HG03460 (cell line): Measurements from ENCODE around the gene C2orf42.
"Not testable (repeated sequence)": the region's sequence is repeated elsewhere in the genome, so short reads cannot be mapped to it uniquely, and the experiment has no call there.

Source experiments
- ATAC-seq: cut with Tn5 transposase; IDR thresholded peaks from one replicate; pipeline ENCODE4 v1.9.1; 2021; ENCODE audit not compliant: unreplicated experiment

The C2orf42 gene

DNA sequence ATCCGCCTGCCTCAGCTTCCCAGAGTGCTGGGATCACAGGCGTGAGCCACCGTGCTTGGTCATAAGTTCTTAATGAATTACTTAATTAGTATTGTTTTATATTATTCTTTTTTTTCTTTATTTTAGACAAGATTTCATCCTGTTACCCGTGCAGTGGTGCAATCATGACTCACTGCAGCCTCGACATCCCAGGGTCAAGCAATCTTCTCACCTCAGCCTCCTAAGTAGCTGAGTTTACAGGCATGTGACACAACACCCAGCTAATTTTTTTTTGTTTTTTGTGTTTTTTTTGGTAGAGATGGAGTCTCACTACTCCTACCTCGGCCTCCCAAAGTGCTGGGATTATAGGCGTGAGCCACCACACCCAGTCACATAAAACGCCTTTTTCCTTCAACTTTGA lies 17.3 kb downstream of the C2orf42 start:
- no peak for ATAC-seq

DNA sequence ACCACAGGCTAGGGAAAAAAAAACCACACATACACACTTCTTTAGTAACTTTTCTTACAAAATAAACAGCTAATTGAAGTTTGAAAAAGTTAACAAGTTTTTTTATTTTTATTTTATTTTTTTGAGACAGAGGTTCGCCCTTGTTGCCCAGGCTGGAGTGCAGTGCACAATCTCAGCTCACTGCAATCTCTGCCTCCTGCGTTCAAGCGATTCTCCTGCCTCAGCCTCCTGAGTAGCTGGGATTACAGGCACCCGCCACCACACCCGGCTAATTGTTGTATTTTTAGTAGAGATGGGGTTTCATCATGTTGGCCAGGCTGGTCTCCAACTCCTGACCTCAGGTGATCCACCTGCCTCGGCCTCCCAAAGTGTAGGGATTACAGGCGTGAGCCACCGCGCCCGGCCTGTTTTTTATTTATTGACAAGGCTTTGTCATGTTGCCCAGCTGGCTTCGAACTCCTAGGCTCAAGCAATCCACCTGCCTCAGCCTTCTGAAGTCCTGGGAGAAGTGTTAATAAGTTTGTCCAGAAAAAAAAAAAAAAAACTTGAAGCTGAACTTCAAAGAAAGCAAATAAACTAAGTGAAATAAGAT lies 21.1 kb downstream of the C2orf42 start:
- ATAC-seq = not testable (repeated sequence)

DNA sequence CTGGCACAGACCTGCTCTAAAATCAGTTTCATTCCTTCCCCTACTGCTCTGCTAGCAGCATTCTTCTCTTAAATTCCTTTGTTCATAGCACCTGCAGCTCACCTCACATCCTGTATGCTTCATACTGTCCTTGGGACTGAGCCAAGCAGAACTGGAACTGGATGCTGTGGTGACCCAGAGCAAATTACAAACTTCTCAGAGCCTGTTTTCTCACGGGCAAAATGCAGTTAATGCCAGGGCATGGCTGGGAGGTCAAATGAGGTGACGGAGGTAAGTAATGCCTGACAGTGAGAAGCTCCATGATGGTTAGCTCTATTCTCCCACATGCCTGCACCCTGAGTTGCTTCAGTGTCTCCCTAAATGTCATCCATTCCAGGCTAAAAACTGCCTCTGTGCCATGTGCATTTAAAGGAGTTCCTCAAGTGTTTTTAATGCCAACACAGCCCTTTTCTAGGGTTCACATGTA lies 29.7 kb downstream of the C2orf42 start:
- peak; percentile 92 for ATAC-seq

DNA sequence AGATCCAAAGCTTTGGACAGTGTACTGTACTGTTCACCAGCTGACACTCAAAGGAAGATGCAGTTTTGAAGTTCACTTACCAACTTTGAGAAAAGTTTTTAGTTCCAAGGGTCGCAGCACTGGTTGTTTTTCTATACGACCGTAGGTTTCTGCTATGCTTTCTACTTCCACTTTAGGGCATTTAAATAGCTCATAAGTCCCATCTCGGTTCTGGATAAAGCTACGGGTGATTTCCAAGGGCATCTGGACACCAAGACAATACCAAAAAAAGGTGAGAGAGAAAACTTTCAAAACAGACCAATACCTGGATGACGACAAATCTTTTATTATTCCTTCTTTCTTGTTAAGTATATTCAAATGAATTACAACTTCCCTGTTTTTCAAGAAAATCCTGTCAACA lies 30.3 kb downstream of the C2orf42 start:
- ATAC-seq = no peak

DNA sequence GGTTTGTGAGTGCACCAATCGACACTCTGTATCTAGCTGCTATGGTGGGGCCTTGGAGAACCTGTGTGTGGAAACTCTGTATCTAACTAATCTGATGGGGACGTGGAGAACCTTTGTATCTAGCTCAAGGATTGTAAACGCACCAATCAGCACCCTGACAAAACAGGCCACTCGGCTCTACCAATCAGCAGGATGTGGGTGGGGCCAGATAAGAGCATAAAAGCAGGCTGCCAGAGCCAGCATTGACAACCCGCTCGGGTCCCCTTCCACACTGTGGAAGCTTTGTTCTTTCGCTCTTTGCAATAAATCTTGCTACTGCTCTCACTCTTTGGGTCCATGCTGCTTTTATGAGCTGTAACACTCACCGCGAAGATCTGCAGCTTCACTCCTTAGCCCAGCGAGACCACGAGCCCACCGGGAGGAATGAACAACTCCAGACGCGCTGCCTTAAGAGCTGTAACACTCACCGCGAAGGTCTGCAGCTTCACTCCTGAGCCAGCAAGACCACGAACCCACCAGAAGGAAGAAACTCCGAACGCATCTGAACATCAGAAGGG lies 41.6 kb downstream of the C2orf42 start:
- not testable (repeated sequence) for ATAC-seq

DNA sequence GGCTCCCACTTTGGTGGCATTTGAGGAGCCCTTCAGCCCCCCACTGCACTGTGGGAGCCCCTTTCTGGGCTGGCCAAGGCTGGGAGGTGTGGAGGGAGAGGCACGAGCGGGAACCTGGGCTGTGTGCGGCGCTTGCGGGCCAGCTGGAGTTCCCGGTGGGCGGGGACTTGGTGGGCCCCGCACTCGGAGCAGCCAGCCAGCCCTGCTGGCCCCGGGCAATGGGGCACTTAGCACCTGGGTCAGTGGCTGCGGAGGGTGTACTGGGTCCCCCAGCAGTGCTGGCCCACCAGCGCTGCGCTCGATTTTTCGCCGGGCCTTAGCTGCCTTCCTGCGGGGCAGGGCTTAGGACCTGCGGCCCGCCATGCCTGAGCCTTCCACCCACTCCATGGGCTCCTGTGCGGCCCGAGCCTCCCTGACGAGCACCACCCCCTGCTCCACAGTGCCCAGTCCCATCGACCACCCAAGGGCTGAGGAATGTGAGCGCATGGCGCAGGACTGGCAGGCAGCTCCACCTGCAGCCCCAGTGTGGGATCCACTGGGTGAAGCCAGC lies 42.5 kb downstream of the C2orf42 start:
- ATAC-seq = not testable (repeated sequence)

DNA sequence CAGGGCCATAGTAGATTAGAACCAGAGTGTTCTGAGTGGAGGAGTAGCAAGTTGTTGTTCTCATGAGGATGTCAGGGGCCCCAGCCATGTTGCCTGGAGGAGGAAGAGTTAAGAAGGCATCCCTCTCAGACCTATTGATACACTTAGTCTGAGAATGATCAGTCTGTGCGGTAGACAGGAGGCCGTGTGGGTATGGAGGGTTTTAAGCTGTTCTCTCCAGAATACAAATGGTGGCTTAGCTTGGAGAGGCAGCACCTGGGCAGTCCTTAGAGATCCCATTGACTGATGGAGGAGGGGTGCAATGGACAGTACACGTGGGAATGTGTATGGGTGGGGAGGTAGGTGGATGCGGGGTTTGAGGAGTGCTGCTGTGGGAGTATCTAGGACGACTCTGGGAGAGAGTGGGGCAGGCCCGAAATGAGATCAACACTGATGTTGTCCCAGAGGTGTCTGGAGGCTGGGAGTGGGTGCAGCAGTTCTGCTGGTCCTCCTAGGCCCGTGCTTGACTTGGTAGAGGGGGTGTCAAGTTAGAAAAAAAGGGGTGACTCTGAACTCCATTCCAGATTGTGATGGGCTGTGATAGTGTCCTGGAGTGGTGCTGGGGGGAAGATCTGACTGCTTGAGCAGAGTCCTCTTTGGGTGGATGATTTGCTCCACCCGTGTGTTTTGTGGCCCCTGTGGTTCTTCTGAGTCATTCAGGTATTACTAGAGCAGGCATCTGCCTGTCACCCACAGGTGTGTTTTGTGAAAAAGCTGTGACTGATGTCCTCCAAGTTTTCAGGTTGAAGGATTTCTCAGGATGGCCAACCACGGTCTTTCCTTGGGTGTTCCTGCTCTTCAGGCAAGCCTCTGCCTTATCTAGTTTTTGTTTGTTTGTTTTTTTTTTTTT lies 44.7 kb downstream of the C2orf42 start:
- ATAC-seq = no peak

DNA sequence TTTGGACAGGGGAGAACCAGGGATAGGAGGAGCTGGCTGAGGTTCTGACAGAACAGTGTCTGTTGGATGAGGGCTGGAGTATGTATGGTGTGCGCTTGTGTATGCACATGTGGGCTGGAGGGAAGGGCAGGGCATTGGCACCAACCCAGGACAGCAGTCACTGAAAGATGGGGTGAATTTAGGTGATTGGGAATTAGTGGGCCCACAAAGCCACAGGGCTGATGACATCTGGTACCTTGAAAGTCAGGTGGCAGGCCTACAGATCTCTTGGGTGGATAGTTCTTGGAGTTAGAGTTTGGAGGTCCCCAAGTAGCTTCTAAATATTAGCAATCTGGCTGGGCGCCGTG lies 45.7 kb downstream of the C2orf42 start:
- ATAC-seq = no peak

DNA sequence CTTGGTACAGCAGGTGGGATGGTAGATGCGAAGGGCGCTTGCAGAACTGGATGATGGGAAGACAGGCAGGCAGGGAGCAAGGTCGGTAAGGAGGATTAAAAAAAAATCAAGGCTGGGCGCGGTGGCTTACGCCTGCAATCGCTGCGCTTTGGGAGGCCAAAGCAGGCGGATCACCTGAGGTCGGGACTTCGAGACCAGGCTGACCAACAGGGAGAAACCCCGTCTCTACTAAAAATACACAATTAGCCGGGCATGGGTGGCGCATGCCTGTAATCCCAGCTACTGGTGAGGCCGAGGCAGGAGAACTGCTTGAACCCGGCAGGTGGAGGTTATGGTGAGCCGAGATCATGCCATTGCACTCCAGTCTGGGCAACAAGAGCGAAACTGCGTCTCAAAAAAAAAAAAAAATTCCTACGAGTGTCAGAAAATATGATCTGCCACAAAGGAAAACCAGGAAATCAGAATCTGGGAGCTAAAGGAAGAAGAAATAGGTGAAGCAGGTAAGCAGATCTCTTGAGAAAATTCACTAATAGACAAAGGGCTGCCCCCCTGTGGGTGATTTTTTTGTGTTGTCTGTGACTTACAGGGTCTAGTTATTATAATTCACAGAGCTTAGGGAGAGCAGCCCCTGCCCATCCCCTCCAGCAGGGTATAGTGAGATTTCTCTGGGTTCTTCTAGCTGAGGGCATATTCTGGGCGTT lies 46.2 kb downstream of the C2orf42 start:
- no peak for ATAC-seq

DNA sequence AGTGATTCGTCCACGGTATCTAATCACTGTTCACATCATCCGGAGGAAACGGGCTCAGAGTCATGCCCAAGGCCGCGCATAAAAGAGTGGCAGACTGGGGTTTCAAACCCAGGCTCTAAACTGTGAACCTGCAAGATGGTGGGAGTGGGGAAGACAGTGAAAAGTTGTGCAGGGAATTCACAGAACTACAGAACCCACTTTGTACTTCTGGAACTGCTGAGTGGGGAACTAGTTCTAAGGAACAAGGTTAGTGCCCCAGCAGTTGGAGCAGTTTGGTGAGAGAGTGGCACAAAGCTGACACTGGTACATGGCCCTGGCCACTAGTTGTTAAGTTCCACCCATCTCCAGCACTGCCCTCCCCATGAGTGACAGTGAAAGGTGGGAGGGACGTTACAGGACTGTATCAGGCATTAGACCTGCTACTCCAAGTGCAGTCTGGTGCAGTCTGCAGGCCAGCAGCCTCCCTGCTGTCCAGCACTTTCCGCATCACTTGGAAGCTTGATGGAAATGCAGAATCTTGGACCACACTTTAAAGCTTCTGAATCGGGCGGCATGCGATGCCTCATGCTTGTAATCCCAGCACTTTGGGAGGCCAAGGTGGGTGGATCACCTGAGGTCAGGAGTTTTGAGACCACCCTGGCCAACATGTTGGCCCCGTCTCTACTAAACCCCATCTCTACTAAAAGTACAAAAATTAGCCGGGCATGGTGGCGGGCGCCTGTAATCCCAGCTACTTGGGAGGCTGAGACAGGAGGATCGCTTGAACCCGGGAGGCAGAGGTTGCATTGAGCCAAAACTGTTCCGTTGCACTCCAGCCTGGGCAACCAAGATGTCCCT lies 47.3 kb downstream of the C2orf42 start:
- no peak for ATAC-seq

DNA sequence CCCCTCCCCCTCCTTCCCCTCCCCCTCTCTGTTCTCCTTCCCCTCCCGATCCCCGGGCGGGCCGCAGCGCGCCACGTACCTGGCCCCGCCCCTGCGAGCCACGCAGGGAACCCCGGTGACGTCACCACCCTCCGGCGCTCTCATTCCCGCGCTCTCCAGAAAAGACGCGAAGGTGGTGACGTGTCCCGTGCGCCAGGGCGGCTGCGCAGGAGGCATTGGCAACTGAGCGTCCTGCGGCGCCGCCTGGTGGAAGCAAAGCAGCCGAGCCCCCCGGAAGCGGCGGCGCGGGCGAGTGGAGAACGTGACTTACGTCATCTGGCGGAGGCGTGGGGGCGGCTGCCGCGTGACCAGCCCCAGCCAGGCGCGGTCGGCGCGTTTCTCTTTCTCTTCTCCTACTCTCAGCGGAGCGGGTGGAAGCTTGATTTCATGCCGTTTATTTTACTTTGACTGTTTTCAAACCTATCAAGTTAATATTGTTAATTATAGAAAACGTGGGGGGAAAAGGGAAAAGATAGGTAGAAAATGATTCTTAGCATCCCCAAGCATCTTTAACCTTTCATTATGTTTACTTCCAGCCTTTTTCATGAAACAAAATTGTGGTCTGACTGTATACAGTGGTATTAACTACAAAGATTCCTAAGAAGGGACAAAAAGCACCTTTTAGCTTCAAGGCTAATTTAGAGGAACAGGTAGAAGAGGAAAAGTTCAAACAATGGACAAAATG lies 48.1 kb downstream of the C2orf42 start:
- ATAC-seq = peak; percentile 54

DNA sequence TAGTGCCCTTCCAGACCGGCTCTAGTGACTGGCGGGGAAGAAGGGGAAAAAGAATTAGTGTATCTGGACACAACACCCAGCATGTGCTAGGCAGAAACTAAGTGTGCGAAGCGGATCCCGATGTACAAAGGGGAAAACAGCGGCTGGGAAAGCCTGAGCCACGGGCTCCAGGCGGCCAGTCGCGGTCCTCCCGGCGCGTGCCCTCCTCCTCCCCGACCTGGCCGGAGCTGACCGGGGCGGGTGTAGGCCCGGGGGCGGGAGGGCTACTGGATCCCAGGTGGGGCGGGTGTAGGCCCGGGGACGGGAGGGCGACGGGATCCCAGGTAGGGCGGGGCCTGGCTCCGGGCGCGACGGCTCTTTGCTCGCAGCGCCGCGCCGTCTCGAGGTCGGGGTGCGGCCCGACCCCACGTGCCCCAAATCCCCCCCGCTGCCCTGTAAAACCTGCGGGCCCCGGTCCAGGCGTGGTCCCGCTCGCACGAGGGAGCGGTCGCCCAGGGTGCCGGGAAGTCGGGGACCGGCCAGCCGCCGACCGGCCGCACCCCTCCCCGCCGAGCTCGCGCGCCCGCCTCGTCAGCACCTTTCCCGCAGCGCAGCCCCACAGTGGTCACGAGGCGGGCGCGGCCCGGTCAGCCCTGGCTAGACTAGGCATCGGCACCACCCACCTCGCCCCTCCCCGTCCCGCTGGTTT lies 48.8 kb downstream of the C2orf42 start:
- peak; percentile 31 for ATAC-seq

DNA sequence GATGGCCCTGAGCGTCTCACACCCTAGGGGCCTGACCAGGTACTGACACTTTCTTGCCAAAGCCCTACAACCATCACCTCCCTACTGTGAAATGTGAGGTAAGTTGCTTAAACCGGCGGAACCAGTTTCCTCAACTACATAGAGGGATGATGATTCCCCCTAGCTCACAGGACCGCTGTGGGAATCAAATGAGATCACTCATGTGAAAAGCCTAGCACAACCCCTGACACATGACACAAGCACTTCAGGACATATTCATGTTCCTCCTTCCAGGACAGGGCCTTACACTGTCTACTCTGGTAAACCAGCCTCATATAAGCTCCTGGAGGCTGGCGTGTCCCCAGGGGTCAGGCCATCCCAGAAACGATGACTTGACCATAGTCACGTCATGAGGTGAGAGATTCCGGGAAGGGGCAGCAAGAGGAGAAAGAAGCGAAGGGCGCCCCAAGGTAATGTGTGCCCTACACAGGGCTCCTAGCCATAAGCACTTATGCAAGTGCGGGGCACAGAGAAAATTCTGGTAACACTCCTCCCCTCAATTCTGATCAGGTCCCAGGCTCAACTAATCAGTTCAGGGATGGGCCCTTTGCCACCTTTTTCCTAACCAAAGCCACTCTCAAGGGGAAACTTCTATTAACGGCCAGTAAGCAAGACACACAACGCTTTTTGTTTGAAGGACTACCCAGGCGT lies 49.5 kb downstream of the C2orf42 start:
- peak; percentile 45 for ATAC-seq

DNA sequence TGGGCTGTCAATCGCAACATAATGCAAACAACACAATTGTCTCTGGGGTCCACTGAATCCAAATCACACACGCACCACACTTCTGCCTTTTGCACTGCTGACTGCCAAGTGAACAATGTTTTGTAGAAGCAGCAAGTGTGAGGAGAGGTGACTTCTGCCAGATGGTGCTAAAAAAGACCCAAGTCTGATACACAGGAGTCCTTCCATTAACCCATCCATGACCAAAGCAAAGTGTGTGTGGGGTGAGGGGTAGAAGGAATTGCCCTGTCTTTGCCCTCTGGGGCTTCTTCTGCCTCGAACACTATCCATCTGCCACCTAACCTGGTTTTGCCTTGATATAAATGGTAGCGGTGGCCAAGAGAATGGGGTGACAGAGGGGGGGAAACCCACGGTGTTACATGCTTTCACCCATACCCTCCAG lies 50.0 kb downstream of the C2orf42 start:
- ATAC-seq = no peak

DNA sequence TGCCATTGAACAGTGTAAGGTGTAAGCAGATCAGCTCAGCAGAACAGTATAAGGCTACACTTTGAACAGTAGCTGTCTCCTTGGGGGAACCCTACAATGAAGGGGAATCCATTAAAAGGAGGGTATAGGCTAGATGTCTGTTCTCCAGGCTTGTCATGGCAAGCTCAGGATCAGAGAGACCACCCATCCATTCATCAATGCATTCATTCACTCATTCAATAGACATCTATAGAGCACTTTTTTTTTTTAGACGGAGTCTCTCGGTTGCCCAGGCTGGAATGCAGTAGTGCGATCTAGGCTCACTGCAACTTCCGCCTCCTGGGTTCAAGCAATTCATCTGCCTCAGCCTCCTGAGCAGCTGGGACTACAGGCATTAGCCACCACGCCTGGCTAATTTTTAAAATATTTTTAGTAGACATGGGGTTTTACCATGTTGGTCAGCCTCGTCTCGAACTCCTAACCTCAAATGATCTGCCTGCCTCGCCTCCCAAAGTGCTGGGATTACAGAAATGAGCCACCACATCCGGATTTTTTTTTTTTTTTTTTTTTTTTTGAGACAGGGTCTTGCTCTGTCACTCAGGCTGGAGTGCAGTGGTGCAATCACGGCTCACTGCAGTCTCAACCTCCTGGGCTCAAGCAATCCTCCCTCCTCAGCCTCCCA lies 56.4 kb downstream of the C2orf42 start:
- ATAC-seq = not testable (repeated sequence)

DNA sequence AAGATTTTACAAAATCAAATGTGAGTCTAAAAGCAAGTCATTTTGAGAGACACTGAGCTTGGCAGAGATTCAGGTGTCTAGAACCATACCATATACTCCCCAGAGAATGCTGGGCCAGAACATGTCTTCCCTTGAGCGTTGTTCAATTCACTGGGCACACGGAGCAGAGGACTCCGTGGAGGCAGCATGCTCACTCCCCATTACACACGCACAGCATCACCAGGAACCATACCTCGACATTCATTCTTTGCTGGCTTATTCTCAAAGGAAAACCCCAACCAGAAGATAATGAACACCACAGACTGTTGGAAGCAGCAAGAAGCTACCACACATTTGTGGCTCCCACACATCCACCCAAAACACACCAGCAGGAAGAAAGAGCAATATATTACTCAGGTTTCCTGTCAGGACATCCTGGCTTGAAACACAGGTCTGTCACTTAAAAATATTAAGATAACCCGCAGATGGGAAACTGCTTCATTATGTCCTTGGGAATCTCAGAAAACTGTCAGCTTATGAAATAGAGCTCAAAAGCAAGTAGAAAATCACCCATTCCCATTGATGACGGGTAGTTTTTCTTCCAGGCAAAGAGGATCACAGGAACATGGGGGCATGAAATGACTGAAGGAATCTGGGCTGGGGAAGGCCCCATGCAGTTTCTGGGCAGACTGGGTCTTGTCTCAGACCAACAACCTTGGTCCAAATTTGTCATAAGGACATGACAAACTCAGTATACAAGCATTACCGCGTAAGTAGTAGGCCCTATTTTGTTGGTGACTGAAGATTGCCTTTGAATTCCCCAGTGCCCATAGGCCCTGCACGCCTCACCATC lies 57.1 kb downstream of the C2orf42 start:
- no peak for ATAC-seq

DNA sequence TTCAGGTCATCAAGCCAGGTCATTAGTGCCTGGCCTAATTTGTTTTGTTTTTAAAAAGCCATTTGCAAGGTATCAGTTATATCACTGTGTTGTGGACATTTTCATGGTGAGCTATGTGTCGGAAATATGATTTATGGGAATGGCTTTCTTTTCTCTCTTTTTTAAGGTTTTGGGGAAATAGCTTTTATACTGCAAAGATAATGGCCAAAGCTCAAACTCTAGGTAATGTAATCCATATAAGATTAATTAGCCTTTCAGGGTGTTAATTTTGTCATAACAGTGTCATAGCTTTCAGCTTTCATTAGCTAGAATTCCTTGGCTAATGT lies 57.7 kb downstream of the C2orf42 start:
- ATAC-seq = no peak
